HG02938 (cell line): ENCODE measurements around the gene KLF4.
"Not testable (repeated sequence)": the region's sequence is repeated elsewhere in the genome, so short reads cannot be mapped to it uniquely, and the experiment has no call there.

Experiments used
- ATAC-seq: cut with Tn5 transposase; IDR thresholded peaks from one replicate; pipeline ENCODE4 v1.9.1; 2021; ENCODE audit warnings: mild to moderate bottlenecking, moderate library complexity; ENCODE audit not compliant: unreplicated experiment

Gene KLF4

GRCh38 chr9:107489687-107490605 lies at the start of gene KLF4:
Gene KLF4, minus strand, starts transcription at chr9:107489769. Its CDS starts 597 bp downstream, at chr9:107489172.
- ATAC-seq, result peak; percentile 53

DNA sequence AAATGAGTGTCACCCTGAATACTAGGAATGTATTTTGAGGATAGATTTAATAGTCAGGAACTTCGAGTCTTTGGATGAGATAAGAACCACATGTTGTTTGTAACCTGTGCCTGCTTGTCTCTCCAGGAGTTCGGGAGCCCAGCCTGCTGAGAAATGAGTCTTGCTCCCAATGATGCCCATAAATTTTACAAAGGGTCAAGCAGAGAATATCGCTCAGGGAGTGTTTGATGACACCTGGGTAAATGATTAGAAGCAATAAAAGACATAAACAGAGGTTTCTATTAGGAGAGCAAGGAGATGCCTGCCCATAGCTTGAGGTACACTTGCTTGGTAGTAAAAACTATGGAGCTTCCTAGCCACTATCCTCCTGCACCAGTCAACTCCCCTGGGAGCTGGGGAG lies 46.9 kb upstream of the KLF4 start:
- ATAC-seq, result no peak

DNA sequence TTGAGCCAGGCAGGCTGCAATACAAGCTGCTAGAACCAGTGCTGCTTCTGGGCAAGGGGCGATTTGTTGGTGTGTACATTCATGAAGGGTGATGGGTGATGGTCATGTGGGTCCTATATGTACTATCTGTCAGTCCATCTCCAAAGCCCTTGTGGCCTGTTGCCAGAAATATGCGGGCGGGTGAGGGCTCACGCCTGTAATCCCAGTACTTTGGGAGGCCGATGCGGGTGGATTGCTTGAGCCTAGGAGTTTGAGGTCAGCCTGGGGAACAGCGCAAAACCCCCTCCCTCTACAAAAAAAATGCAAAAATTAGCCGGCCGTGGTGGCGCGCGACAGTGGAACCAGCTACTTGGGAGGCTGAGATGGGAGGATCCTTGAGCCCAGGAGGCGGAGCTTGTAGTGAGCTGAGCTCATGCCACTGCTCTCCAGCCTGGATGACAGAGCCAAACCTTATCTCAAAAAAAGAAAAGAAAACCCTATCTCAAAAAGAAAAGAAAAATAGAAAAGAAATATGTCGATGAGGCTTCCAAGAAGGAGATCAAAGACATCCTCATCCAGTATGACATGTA lies 45.0 kb upstream of the KLF4 start:
- no peak for ATAC-seq

- no peak for ATAC-seq
These were observed 41.1 kb upstream of the KLF4 start for GRCh38 chr9:107530679-107531078.

- ATAC-seq, result no peak
These were observed 39.1 kb upstream of the KLF4 start for GRCh38 chr9:107528686-107529085.

GRCh38 chr9:107523539-107523938 lies 34.0 kb upstream of the KLF4 start:
- ATAC-seq, result no peak

DNA sequence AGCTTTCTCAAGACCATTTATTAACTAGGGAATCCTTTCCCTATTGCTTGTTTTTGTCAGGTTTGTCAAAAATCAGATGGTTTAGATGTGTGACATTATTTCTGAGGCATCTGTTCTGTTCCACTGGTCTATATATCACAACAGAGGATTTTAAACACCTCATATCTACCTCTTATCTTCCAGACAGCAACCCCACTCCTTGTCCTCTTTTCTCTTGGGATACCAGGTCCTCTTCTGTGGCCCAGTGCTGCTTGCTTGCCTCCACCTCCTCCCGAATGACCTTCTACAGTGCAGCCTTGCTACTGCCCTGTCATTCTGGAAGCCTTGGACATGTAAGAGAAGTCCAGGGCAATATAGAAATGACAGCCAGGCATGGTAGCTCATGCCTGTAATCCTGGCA lies 30.6 kb upstream of the KLF4 start:
- ATAC-seq, result no peak

- no peak for ATAC-seq
These were observed 28.7 kb upstream of the KLF4 start for GRCh38 chr9:107518037-107518807.

DNA sequence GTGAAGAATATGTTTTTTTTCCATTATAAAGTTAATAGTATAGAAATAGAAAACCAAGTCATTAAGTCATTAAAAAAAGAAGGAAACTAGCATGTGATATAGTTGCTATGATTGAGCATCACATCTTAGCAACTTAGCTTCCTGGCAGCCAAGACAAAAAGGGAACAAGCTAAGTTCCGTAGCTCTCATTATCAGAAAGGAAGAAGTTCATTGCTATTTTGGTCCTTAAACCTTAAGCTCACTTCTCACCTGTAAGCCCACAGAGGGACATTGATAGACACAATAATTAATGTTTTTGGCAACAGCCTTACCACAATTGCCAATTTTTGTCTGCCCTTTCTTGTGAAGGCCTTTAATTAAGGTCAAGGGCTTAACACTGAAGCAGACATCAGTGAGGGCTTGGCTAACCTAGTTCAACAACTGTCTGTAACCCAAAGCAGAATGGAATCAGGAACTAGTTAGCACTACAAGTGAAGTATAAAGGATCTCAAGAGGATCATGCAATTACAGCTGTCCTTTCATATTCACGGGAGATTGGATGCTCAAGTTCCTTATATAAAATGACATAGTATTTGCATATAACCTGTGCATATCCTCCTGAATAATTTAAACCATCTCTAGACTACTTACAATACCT lies 24.0 kb upstream of the KLF4 start:
- ATAC-seq, result no peak

- no peak for ATAC-seq
These were observed 15.3 kb upstream of the KLF4 start for GRCh38 chr9:107504585-107505455.

GRCh38 chr9:107502464-107502863 lies 12.9 kb upstream of the KLF4 start:
- ATAC-seq, result no peak

- ATAC-seq, result not testable (repeated sequence)
These were observed 11.0 kb upstream of the KLF4 start for GRCh38 chr9:107500421-107501200.

- no peak for ATAC-seq
These were observed 7.4 kb upstream of the KLF4 start for GRCh38 chr9:107496976-107497375.

DNA sequence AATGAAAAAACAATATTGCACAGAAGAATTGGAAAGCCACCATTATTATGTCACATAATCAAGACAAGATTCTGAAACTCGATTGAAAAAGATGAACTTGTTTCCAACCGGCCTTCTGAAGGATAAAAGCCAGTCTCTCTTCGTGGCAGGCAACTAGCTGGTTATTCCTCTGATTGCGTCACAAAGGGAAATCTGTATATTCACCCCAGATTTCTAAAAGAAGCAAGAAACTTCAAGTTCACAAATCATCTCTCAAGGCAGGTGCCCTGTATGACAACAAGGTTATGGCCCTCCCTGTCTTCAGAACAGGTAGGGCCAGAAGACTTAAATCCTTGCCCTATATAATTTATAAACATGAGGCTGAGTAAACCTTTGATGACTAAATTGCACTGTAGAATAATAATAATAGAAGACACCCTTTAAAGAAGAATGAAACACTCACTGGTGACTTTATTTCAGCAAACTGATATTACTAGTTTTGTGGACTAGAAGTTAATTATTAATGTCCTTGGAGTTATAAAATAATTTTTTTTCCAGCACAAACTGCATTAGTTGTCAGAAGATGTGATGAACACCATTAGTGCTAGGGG lies 2.9 kb upstream of the KLF4 start:
- no peak for ATAC-seq

DNA sequence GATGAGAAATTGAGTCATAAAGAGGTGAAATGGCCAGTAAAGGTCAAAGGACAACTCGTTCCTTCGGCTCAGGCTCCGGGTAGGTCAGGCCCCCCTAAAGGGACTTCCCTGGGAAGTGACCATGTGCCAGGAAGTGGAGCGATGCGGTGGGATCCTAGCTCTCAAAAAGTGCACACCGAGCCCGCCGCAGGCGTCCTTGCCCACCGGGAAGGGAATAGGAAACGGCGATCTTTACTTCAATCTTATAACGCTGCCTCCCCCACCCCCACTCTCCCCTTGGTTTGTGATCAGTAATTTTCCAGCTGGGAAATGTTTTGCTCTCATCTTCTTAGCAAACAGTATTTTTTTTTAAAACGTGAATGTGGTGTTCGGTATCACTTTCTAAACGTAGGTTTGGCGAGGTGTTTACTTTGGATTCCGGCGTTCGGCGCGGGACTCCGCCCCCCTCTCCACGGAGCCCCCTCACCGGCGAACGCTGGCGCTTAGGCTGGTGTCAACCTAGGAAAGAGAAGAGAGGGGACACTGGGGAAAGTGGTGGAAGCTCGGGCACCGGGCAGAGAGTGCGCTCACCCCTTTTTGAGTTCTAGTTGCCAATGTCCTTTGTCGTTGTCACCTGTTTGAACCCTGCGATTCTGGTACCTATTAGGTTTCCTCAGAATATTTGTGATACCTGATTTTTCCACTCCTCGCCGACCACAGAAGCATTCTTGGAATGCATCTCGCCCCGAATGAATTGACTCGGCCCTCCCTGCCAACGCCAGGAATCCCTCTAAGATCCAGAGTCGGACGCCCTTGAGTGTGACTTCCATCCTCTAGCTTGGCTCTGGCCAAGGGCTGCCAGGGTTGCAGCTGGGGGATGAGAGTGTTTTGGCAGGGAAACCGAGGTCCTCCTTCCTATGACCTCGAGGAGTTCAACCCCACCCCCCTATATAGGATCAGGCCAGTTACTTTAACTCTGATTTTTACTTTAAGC lies 1.8 kb upstream of the KLF4 start:
- ATAC-seq, result no peak

DNA sequence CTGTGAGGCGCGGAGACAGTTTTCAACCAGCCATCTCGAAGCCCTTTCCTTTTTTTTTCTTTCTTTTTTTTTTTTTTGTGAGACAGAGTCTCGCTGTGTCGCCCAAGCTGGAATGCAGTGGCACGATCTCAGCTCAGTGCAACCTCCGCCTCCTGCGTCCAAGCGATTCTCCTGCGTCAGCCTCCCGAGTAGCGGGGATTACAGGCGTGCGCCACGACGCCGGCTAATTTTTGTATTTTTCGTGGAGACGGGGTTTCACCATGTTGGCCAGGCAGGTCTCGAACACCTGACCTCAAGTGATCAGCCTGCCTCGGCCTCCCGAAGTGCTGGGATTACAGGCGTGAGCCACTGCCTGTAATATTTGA lies 1.0 kb upstream of the KLF4 start:
- not testable (repeated sequence) for ATAC-seq

- ATAC-seq, result peak; percentile 31
These were observed 360 bp downstream of the KLF4 start for GRCh38 chr9:107489144-107489673.
